K562 (cell line): ENCODE measurements around the gene CRIP3. TPM values are rescaled to one million over a fixed set of nuclear protein-coding genes. Genes with fewer than 3 reads are reported as not detected.

Experiments used
- ARID1B ChIP-seq: fragments of 450-650 bp; IDR thresholded peaks from 2 replicates; pipeline ENCODE4 v1.6.1; 2016; ENCODE audit warnings: antibody characterized with exemption, mild to moderate bottlenecking, inconsistent platforms
- ATF1 ChIP-seq, 2 experiments: fragments of 450-650 bp in 1 of 2; IDR thresholded peaks; 2 replicates each; pipeline ENCODE4 v1.6.1; 2016; ENCODE audit warnings: missing compliant biosample characterization in 1 of 2, missing genetic modification characterization in 1 of 2
- C11orf30 ChIP-seq: fragments of 450-650 bp; IDR thresholded peaks from 2 replicates; pipeline ENCODE4 v1.6.1; 2016; ENCODE audit warnings: low read depth, mild to moderate bottlenecking
- CAMTA2 ChIP-seq: fragments of 250-450 bp; sonication (Bioruptor Pico); conservative IDR thresholded peaks from 2 replicates; pipeline ENCODE4 v1.5.1; 2022
- FOXM1 ChIP-seq, 2 experiments: fragments of 450-650 bp in 1 of 2; sonication (generic) in 1 of 2; formaldehyde crosslinking in 1 of 2; IDR thresholded peaks; 2 replicates each; pipeline versions ENCODE4 v1.6.1 to v1.9.0; 2017 to 2022; ENCODE audit warnings: low read depth in 2 of 2, mild to moderate bottlenecking in 2 of 2, missing genetic modification reagents in 1 of 2, moderate library complexity in 1 of 2
- IRF2 ChIP-seq: sonication (generic); formaldehyde crosslinking; IDR thresholded peaks from 2 replicates; pipeline ENCODE4 v1.8.1; 2022; ENCODE audit warnings: mild to moderate bottlenecking, missing genetic modification reagents
- KDM5B ChIP-seq: fragments of 200-600 bp; sonication (generic); IDR thresholded peaks from 2 replicates; pipeline ENCODE4 v1.6.1; 2012; ENCODE audit warnings: low read depth, mild to moderate bottlenecking, moderate library complexity, low read length, control low read depth, inconsistent platforms; ENCODE audit not compliant: insufficient replicate concordance
- L3MBTL2 ChIP-seq: fragments of 450-650 bp; IDR thresholded peaks from 2 replicates; pipeline ENCODE4 v1.6.1; 2016; ENCODE audit warnings: mild to moderate bottlenecking, moderate library complexity
- LEF1 ChIP-seq: fragments of 450-650 bp; IDR thresholded peaks from 2 replicates; pipeline ENCODE4 v1.6.1; 2016; ENCODE audit warnings: mild to moderate bottlenecking
- MAFG ChIP-seq: fragments of 450-650 bp; conservative IDR thresholded peaks from 2 replicates; pipeline ENCODE4 v1.6.1; 2016; ENCODE audit warnings: missing genetic modification characterization, missing compliant biosample characterization
- MIER1 ChIP-seq: fragments of 450-650 bp; IDR thresholded peaks from 2 replicates; pipeline ENCODE4 v1.6.1; 2016; ENCODE audit warnings: antibody characterized with exemption, mild to moderate bottlenecking, low read depth
- NR3C1 ChIP-seq: sonication (generic); formaldehyde crosslinking; IDR thresholded peaks from 2 replicates; pipeline ENCODE4 v1.8.1; 2022; ENCODE audit warnings: missing genetic modification reagents
- NR4A1 ChIP-seq, 2 experiments: fragments of 250-450 bp in 1 of 2; fragments of 450-650 bp in 1 of 2; sonication (Bioruptor Pico) in 1 of 2; IDR thresholded peaks; 2 replicates each; pipeline versions ENCODE4 v1.4.0 to v1.6.1; 2016 to 2020; ENCODE audit warnings: mild to moderate bottlenecking in 2 of 2, missing compliant biosample characterization in 1 of 2, missing genetic modification characterization in 1 of 2, moderate library complexity in 1 of 2
- PHB ChIP-seq: fragments of 250-450 bp; sonication (Bioruptor Pico); IDR thresholded peaks from 2 replicates; pipeline ENCODE4 v1.5.0; 2021
- PML ChIP-seq: IDR thresholded peaks from 2 replicates; pipeline ENCODE4 v1.6.1; 2012; ENCODE audit warnings: low read length, inconsistent platforms
- PURB ChIP-seq: sonication (generic); formaldehyde crosslinking; IDR thresholded peaks from 2 replicates; pipeline ENCODE4 v1.9.0; 2021; ENCODE audit warnings: low read depth, mild to moderate bottlenecking, missing genetic modification reagents
- RCOR1 ChIP-seq, 2 experiments: IDR thresholded peaks; 2 replicates each; pipeline ENCODE4 v1.6.1; 2012; ENCODE audit warnings: low read depth in 2 of 2, low read length in 2 of 2, borderline replicate concordance in 1 of 2, improper control_type of control experiment in 1 of 2
- RFX1 ChIP-seq: fragments of 450-650 bp; IDR thresholded peaks from 2 replicates; pipeline ENCODE4 v1.6.1; 2016; ENCODE audit warnings: mild to moderate bottlenecking, moderate library complexity
- RFX5 ChIP-seq: IDR thresholded peaks from 2 replicates; pipeline ENCODE4 v1.6.1; 2011; ENCODE audit warnings: low read depth, mild to moderate bottlenecking, improper control_type of control experiment, low read length
- SMAD4 ChIP-seq: fragments of 250-450 bp; sonication (Bioruptor Pico); conservative IDR thresholded peaks from 2 replicates; pipeline ENCODE4 v1.8.0; 2021; ENCODE audit warnings: inconsistent platforms, mild to moderate bottlenecking, moderate library complexity
- XRCC4 ChIP-seq: IDR thresholded peaks from one replicate; pipeline ENCODE4 v1.6.1; 2011; ENCODE audit not compliant: insufficient read depth, insufficient read length; ENCODE audit errors: extremely low read depth
- ZFP1 ChIP-seq: fragments of 450-650 bp; formaldehyde crosslinking; IDR thresholded peaks from 2 replicates; pipeline ENCODE4 v1.4.0; 2020; ENCODE audit warnings: mild to moderate bottlenecking, mixed read lengths
- ZNF121 ChIP-seq: sonication (generic); formaldehyde crosslinking; conservative IDR thresholded peaks from 2 replicates; pipeline ENCODE4 v1.8.0; 2022; ENCODE audit warnings: missing genetic modification reagents
- ZNF764 ChIP-seq: fragments of 250-450 bp; sonication (Bioruptor Pico); IDR thresholded peaks from 2 replicates; pipeline ENCODE4 v1.4.0; 2020; ENCODE audit warnings: low read depth, mild to moderate bottlenecking, moderate library complexity
- ZZZ3 ChIP-seq: fragments of 450-650 bp; IDR thresholded peaks from 2 replicates; pipeline ENCODE4 v1.6.1; 2016; ENCODE audit warnings: antibody characterized with exemption, mild to moderate bottlenecking, moderate library complexity
- polyA plus RNA-seq, 8 experiments: library from polyadenylated mRNA; depleted of rRNA in 4 of 8; stranded (reverse) in 5 of 8; unstranded in 3 of 8; fragments of >200 nt; fragmentation: Nextera tagmentation in 2 of 8; fragmentation: Illumina TruSeq in 1 of 8; extraction: Ambion mirVana in 2 of 8; extraction: Trizol in 1 of 8; gene quantifications; 2 replicates each; pipeline versions ENCODE4 v1.2.1 to v1.2.3, GENCODE V29; 2011 to 2014; ENCODE audit warnings: inconsistent platforms in 1 of 8, missing spikeins in 1 of 8
- total RNA-seq, 7 experiments: library from RNA; depleted of rRNA in 6 of 7; stranded (reverse); fragments of >200 nt in 6 of 7; fragmentation: Illumina TruSeq in 2 of 7; extraction: Trizol in 2 of 7; gene quantifications; 2 replicates each; pipeline versions ENCODE4 v1.2.1 to v1.2.3, GENCODE V29; 2011 to 2021; ENCODE audit warnings: low replicate concordance in 1 of 7
- TF ChIP-seq, protein P1 (sequence below): sonication (generic); formaldehyde crosslinking; IDR thresholded peaks from 2 replicates; pipeline ENCODE4 v1.8.0; 2022; ENCODE audit warnings: mild to moderate bottlenecking, missing genetic modification reagents
- TF ChIP-seq, protein P2 (sequence below): fragments of 250-450 bp; sonication (Bioruptor Pico); IDR thresholded peaks from 2 replicates; pipeline ENCODE4 v1.8.0; 2022; ENCODE audit warnings: inconsistent platforms, mild to moderate bottlenecking, moderate library complexity, borderline replicate concordance

CRIP3 gene
- total and polyA plus RNA-seq, 9 of the 15 experiments (the other 6 are each of a cell fraction or from before 2014, with no cell fraction given), result 0.36 to 2.1 (median 0.87) TPM

DNA sequence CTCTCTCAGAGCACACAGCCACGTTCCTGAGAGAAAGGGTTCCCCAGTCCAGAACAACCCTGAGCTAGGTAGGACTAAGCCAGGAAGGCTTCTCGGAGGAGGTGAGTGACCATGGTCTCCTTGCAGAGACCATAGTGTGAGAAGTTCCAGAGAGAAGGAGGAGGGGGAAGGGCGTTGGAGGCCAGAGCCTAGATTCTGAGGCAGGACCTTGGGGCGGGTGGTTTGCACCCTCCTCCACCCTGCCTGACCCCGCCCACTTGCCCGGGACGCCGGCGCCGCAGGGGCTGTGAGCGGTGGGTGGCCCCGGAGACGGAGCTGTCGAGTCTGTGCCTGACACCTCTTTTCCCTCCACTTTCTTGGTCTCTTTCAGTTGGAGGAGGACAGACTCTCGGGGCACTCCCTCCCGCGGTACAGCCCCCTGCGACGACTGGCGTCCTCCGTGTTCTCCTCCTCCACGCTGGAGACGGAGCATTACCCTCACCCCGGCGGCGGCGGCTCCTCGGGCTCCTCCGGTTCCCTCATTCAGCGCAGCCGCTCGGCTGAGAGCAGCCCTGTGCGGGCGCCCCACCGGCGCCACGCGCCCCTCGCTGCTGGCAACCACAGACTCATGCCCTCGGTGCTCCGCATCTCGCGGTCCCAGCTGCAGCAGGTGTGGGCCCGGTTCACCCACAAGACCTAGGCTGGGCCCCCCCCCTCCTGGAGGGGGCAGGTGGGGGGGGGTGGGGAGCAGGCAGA, 39.2 kb downstream of the CRIP3 start (continued):
- TF ChIP-seq PURB (CRISPR knock-in tag) (no peak), ATF1 (CRISPR knock-in tag; IDR thresholded peaks at IDR 0.05) (no peak), ATF1 (tag; IDR thresholded peaks at IDR 0.05) (0 out of 2 replicates have a peak, but pooled peaks have one; percentile 8), FOXM1 (IDR thresholded peaks at IDR 0.05; ENCODE audit: low read depth) (no peak), FOXM1 (CRISPR knock-in tag; IDR thresholded peaks at IDR 0.05; ENCODE audit: low read depth) (no peak), L3MBTL2 (peak; percentile 78), CAMTA2 (CRISPR knock-in tag) (no peak), ARID1B (no peak), MIER1 (no peak), ZFP1 (CRISPR knock-in tag) (no peak), XRCC4 (no peak), PML (no peak), ZNF764 (CRISPR knock-in tag) (no peak), ZNF121 (no peak), RFX5 (no peak), SMAD4 (CRISPR knock-in tag) (no peak), LEF1 (no peak), NR3C1 (no peak), RFX1 (no peak), RCOR1 (IDR thresholded peaks at IDR 0.05; ENCODE audit: borderline replicate concordance in 1 of 2, low read depth in 2 of 2, low read length in 2 of 2) (peak in 1 of 2 experiments; percentile 30; a peak in 1 of 4 replicates), C11orf30 (no peak), PHB (CRISPR knock-in tag) (no peak), NR4A1 (CRISPR knock-in tag; IDR thresholded peaks at IDR 0.05) (no peak), NR4A1 (tag; IDR thresholded peaks at IDR 0.05) (no peak), KDM5B (no peak), IRF2 (CRISPR knock-in tag) (no peak), ZZZ3 (no peak), MAFG (tag) (no peak)
- TF ChIP-seq, protein P1, sequence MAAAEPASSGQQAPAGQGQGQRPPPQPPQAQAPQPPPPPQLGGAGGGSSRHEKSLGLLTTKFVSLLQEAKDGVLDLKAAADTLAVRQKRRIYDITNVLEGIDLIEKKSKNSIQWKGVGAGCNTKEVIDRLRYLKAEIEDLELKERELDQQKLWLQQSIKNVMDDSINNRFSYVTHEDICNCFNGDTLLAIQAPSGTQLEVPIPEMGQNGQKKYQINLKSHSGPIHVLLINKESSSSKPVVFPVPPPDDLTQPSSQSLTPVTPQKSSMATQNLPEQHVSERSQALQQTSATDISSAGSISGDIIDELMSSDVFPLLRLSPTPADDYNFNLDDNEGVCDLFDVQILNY, result no peak
- TF ChIP-seq, protein P2, sequence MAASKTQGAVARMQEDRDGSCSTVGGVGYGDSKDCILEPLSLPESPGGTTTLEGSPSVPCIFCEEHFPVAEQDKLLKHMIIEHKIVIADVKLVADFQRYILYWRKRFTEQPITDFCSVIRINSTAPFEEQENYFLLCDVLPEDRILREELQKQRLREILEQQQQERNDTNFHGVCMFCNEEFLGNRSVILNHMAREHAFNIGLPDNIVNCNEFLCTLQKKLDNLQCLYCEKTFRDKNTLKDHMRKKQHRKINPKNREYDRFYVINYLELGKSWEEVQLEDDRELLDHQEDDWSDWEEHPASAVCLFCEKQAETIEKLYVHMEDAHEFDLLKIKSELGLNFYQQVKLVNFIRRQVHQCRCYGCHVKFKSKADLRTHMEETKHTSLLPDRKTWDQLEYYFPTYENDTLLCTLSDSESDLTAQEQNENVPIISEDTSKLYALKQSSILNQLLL (CRISPR knock-in tag), result no peak
